ENCODE results near the gene RPTOR.

DNA sequence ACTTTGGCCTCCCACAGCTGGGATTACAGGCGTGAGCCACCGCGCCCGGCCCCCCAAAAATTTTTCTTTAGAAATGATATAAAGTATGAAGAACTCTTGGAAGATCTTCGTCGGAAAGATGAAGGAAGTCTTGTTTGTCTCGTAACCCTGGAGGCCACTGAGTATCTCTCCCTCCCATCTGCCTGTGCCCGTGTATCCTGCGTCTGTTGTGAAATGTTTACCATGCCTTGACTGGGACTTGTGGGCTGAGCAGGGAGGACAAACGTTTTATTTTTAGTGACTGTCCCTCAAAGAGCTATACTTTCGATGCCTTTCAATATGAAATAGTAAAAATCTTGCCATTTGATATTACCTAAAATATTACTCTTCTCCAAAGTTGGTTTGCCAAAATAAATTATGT, 121.2 kb downstream of the RPTOR start:
- TF ChIP-seq, protein P1, sequence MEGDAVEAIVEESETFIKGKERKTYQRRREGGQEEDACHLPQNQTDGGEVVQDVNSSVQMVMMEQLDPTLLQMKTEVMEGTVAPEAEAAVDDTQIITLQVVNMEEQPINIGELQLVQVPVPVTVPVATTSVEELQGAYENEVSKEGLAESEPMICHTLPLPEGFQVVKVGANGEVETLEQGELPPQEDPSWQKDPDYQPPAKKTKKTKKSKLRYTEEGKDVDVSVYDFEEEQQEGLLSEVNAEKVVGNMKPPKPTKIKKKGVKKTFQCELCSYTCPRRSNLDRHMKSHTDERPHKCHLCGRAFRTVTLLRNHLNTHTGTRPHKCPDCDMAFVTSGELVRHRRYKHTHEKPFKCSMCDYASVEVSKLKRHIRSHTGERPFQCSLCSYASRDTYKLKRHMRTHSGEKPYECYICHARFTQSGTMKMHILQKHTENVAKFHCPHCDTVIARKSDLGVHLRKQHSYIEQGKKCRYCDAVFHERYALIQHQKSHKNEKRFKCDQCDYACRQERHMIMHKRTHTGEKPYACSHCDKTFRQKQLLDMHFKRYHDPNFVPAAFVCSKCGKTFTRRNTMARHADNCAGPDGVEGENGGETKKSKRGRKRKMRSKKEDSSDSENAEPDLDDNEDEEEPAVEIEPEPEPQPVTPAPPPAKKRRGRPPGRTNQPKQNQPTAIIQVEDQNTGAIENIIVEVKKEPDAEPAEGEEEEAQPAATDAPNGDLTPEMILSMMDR (IDR thresholded peaks at IDR 0.05 in 4 of 5, conservative IDR thresholded peaks at IDR 0.05 in 1 of 5): no peak
- no peak for TF ChIP-seq POLR2A (IDR thresholded peaks at IDR 0.05)

Data from gastrocnemius medialis (tissue), 4 donors.